Gastroesophageal sphincter (tissue), 4 donors: ENCODE measurements around the gene TMEM63A. TPM values are rescaled to one million over a fixed set of nuclear protein-coding genes. Genes with fewer than 3 reads are reported as not detected.

Experiments
- ATAC-seq: fragments of 150-250 bp; one replicate; pipeline ENCODE4 v1.9.1; 2016; ENCODE audit warnings: mild to moderate bottlenecking, moderate library complexity
- H3K27ac ChIP-seq, 4 donors: fragments of 200-600 bp; sonication (generic) in 3 of 4; 1 replicate in 3 of 4; 2 replicates in 1 of 4; pipeline ENCODE4 v1.5.1; 2016 to 2019
- H3K27me3 ChIP-seq: fragments of 200-600 bp; sonication (generic); one replicate; pipeline ENCODE4 v1.5.1; 2019
- H3K36me3 ChIP-seq, 2 donors: fragments of 200-600 bp; sonication (generic); one replicate each; pipeline ENCODE4 v1.5.1; 2019; ENCODE audit warnings: control low read depth in 1 of 2
- H3K4me1 ChIP-seq, 3 donors: fragments of 200-600 bp; sonication (generic); 1 replicate in 2 of 3; 2 replicates in 1 of 3; pipeline ENCODE4 v1.5.1; 2016 to 2019; ENCODE audit warnings: control low read depth in 2 of 3
- H3K4me3 ChIP-seq, 2 donors: fragments of 200-600 bp; sonication (generic); one replicate each; pipeline ENCODE4 v1.5.1; 2019; ENCODE audit warnings: mild to moderate bottlenecking in 1 of 2, moderate library complexity in 1 of 2
- H3K9me3 ChIP-seq, 3 donors: fragments of 200-600 bp; sonication (generic); one replicate each; pipeline ENCODE4 v1.5.1; 2017 to 2019; ENCODE audit warnings: control low read depth in 2 of 3
- CTCF ChIP-seq, 4 experiments: fragments of 200-600 bp in 2 of 4; fragments of 450-650 bp in 2 of 4; sonication (generic) in 1 of 4; IDR thresholded peaks; one replicate each; pipeline ENCODE4 v1.5.1; 2017 to 2019; ENCODE audit warnings: antibody characterized with exemption in 4 of 4, mild to moderate bottlenecking in 2 of 4, moderate library complexity in 2 of 4
- EP300 ChIP-seq: sonication (generic); formaldehyde crosslinking; IDR thresholded peaks from one replicate; pipeline ENCODE4 v1.6.1; 2017; ENCODE audit warnings: antibody characterized with exemption, mild to moderate bottlenecking
- POLR2A ChIP-seq, 2 donors: fragments of 450-650 bp; IDR thresholded peaks; one replicate each; pipeline ENCODE4 v1.6.1; 2017; ENCODE audit warnings: antibody characterized with exemption in 2 of 2, mild to moderate bottlenecking in 2 of 2, moderate library complexity in 1 of 2
- POLR2AphosphoS5 ChIP-seq: sonication (generic); formaldehyde crosslinking; IDR thresholded peaks from one replicate; pipeline ENCODE4 v1.6.1; 2017; ENCODE audit warnings: antibody characterized with exemption
- WGBS, 2 donors: methylation state at CpG; one replicate each; pipeline ENCODE4 v1.1.5; 2018; ENCODE audit warnings: low coverage in 1 of 2; 5-methylcytosine and 5-hydroxymethylcytosine counted together
- total RNA-seq, 4 donors: library from RNA; depleted of rRNA; stranded (reverse); fragments of >200 nt; gene quantifications; one replicate each; pipeline ENCODE4 v1.1.0, GENCODE V29; 2016

Gene TMEM63A
- total RNA-seq, 4 donors from 2014 or later = 10.9 to 55.9 (median 23.8) TPM

- TF ChIP-seq EP300 (no peak), POLR2AphosphoS5 (no peak), POLR2A (IDR thresholded peaks at IDR 0.05) (no peak), CTCF (IDR thresholded peaks at IDR 0.05) (no peak)
- Histone ChIP-seq H3K4me3 (no peak overlapping the region), H3K4me1 (peaks cover 0 to 6% (median 0%) of the 10 kb centered on the region in 3 donors), H3K36me3 (no peaks in the 10 kb centered on the region), H3K27me3 (peaks cover 14% of the 10 kb centered on the region), H3K27ac (no peak overlapping the region), H3K9me3 (no peaks in the 10 kb centered on the region)
- ATAC-seq = no peak
- 37 to 95% methylated on average over 2 to 6 of the region's 6 CpGs for WGBS, 2 donors
Observed at GRCh38 chr1:225892307-225892706, 10.1 kb upstream of the TMEM63A start.

GRCh38 chr1:225891229-225891972 is 9.2 kb upstream of the TMEM63A start:
- Histone ChIP-seq H3K36me3 (no peaks in the 10 kb centered on the region), H3K4me3 (no peak overlapping the region), H3K27ac (no peak overlapping the region), H3K9me3 (no peaks in the 10 kb centered on the region), H3K4me1 (peaks cover 0 to 6% (median 0%) of the 10 kb centered on the region in 3 donors), H3K27me3 (peaks cover 14% of the 10 kb centered on the region)
- 74 to 84% methylated on average over 3 to 7 of the region's 14 CpGs for WGBS, 2 donors
- TF ChIP-seq POLR2AphosphoS5 = no peak
- no peak for TF ChIP-seq EP300
- no peak for TF ChIP-seq CTCF (IDR thresholded peaks at IDR 0.05)
- TF ChIP-seq POLR2A (IDR thresholded peaks at IDR 0.05) = no peak
- no peak for ATAC-seq

GRCh38 chr1:225890346-225891228 is 8.4 kb upstream of the TMEM63A start:
- H3K9me3 ChIP-seq = no peaks in the 10 kb centered on the region
- ATAC-seq = no peak
- H3K27ac ChIP-seq = no peak overlapping the region
- peaks cover 14% of the 10 kb centered on the region for H3K27me3 ChIP-seq
- no peaks in the 10 kb centered on the region for H3K36me3 ChIP-seq
- no peak overlapping the region for H3K4me3 ChIP-seq
- 25% methylated on average over 1 of the region's 6 CpGs; no CpG with 5 or more reads in 1 of the 2 donors for WGBS, 2 donors
- TF ChIP-seq POLR2A (IDR thresholded peaks at IDR 0.05) (no peak), POLR2AphosphoS5 (no peak), CTCF (IDR thresholded peaks at IDR 0.05) (no peak), EP300 (no peak)
- H3K4me1 ChIP-seq = peaks cover 0 to 6% (median 0%) of the 10 kb centered on the region in 3 donors

- WGBS, 2 donors = 70% methylated on average over 5 of the region's 5 CpGs; no CpG with 5 or more reads in 1 of the 2 donors
- Histone ChIP-seq H3K4me3 (no peak overlapping the region), H3K4me1 (peaks cover 0 to 6% (median 0%) of the 10 kb centered on the region in 3 donors), H3K9me3 (no peaks in the 10 kb centered on the region), H3K27me3 (peaks cover 14% of the 10 kb centered on the region), H3K36me3 (no peaks in the 10 kb centered on the region), H3K27ac (no peak overlapping the region)
- ATAC-seq = no peak
- TF ChIP-seq CTCF (IDR thresholded peaks at IDR 0.05) (no peak), POLR2AphosphoS5 (no peak), EP300 (no peak), POLR2A (IDR thresholded peaks at IDR 0.05) (no peak)
Observed at GRCh38 chr1:225889743-225890142, 7.6 kb upstream of the TMEM63A start.
